Stimulated activated CD4-positive, alpha-beta T cell treated with anti-CD3 and anti-CD28 coated beads, Interleukin-1b, Interleukin-23, amount 100 ng/mL, for 24 hours (primary cell): ENCODE measurements around the gene PAK4.

Source experiments
- DNase-seq, 4 experiments: peaks; one replicate each; pipeline ENCODE4 v3.0.0-alpha.2; 2020; ENCODE audit warnings: low read depth in 4 of 4, low spot score in 1 of 4

Gene PAK4

GRCh38 chr19:39162441-39163043 lies 37.0 kb downstream of the PAK4 start:
- DNase-seq, result no peak

DNA sequence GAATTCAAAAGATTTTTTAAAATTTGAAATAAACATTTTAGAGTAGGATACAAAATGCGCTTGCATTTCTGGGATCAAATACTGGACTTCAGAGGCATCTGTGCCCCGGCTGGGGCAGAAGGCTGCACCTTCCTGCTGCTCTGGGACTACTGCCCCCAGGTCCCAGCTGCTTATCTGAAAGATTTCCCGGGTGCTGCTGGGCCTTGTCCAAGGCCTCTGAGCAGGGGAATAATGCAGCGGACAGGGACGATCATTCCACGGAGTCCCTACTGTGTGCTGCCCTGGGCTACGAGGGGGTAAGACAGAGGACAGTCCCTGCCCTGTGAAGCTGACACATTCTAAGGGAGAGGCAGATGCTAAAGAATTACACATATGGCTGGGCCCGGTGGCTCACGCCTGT lies 38.0 kb downstream of the PAK4 start:
- no peak for DNase-seq

DNA sequence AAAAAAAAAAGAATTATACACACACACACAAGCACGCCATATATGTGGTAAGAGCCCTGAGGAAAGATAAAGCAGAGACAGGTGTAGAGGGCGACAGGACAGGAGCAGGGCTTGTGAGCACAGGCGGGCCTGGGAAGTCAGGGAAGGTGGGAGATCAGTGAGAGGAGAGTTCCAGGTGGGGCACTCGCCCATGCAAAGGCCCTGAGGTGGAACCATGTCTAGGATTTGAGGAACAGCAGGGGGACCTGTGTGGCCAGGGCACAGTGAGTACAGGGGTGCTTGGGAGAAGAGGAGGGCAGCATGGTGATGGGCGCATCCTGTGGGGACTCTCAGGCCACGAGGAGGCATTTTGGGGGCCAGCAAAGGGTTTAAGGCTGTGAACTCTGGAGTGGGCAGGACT lies 38.7 kb downstream of the PAK4 start:
- DNase-seq, result no peak

DNA sequence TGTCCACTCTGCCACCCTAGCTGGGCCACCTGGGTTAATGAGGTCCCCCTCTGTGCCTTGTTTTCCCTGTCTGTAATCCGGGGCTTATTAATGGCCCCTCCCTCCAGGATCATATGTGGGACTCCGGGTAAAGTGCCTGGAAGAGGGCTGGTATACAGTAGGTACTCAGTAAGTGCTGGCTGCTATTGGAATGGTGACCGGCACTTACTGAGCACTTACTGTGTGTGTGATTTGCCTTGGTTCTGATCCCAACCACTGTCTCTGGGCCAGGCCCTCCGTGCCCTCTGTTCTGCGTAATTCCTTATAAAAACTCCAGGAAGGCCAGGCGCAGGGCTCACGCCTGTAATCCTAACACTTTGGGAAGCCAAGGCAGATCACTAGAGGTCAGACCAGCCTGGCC lies 40.3 kb downstream of the PAK4 start:
- DNase-seq, result no peak

GRCh38 chr19:39166571-39167391 lies 41.2 kb downstream of the PAK4 start:
- no peak for DNase-seq

GRCh38 chr19:39167461-39168257 lies 42.1 kb downstream of the PAK4 start:
- no peak for DNase-seq

- DNase-seq, result no peak
Measured at GRCh38 chr19:39168258-39169142, 42.9 kb downstream of the PAK4 start.

DNA sequence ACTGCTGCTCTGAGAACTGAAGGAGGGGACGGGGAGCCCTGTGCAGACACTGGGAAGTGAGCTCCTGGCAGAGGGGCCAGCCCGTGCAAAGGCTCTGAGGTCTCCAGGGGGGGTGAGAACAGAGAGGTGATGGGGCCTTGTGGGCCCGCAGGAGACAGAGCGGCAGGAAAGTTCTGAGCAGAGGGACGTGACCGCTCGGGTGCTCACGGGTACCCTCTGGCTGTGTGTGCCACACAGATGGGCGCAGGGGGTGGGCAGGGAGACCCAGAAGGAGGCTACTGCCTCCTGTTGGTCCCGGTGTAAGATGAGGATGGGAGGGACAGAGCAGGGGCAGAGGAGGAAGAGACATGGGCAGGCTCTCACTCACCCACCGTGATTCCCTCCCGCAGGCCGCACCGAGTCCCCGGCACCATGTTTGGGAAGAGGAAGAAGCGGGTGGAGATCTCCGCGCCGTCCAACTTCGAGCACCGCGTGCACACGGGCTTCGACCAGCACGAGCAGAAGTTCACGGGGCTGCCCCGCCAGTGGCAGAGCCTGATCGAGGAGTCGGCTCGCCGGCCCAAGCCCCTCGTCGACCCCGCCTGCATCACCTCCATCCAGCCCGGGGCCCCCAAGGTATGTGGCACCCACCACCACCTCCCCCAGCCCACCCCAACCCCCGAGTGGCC lies 43.7 kb downstream of the PAK4 start:
- DNase-seq, result no peak

DNA sequence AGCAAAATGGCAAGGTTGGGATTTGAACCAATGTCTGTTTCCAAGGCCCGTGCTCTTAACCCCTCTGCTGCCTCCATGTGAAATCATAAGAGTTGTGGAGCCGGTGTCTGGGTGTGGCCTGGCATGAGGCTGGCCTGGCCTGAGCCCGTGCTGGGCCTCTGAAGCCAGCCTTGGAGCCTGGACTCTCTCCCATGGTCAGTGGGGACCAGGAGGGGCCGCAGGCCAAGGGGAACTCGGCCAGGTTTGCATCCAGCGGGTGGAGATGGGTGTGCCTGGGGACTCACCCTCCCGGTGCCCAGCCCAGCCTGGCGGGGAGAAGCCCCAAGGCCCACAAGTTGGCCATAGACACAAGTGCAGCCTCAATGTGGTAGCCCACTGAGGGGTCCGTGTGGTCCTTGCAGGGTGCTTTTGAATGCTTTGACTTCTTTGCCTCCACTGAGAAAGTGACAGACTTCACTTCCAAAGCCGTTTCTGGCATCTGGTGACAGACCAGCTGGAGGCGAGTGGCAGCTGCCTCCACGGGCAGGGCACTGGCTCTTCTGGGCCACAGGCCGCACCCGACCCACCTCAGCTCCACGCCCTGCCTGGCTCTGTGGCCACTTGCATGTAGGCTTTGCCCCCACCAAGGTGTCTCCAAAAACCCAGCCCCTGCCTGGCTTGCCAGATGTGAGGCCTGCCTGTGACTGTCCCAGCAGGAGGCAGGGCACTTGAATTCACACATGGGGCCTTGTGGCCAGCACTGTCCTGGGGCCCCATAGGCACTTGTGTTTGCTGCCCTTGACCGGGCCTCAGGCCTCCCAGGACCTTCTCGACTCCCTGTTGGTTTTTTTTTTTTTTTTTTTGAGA lies 45.0 kb downstream of the PAK4 start:
- no peak for DNase-seq

DNA sequence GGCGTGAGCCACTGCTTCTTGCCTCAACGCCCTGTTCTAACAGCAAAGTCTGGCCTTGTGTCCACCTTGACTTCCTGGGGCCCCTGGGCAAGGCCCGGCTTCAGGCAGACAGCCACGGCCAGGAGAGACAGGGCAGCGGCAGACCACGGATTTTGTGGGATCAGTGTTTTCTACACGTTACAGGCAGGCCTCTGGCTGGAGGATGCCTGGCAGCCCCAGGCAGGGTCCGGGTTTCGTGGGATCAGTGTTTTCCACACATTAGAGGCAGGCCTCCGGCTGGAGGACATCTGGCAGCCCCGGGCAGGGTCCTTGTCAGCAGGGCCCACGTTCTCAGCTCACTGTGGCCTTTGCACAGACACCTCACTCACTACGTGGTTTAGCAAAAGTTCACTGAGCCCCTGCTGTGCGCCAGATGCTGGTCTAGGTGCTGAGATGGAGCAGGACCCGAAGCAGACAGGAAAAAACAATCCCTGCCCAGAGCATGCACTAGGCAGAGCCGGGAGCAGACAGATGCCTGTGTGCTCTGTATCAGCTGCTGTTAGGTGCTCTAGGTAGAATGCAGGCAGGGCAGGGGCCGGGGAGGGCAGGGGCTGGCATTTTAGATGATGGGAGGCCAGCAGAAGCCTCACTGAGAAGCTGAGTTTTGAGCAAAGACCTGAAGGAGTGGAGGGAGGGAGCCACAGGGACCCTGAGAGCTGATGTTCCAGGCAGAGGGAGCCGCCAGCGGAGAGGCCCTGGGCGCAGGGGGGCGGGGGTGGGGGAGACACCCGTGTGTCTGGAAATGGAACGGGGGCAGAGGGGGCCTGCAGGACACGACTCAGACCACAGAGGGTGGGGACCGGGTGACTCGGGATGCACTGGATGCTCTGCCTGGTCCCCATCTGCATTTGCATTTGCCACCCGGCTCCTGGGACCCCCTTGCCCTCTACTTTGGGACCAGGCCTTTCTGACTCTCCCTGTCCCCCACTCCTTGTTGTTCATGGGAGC lies 46.2 kb downstream of the PAK4 start:
- DNase-seq, result no peak

GRCh38 chr19:39172700-39173501 lies 47.3 kb downstream of the PAK4 start:
- DNase-seq, result no peak

DNA sequence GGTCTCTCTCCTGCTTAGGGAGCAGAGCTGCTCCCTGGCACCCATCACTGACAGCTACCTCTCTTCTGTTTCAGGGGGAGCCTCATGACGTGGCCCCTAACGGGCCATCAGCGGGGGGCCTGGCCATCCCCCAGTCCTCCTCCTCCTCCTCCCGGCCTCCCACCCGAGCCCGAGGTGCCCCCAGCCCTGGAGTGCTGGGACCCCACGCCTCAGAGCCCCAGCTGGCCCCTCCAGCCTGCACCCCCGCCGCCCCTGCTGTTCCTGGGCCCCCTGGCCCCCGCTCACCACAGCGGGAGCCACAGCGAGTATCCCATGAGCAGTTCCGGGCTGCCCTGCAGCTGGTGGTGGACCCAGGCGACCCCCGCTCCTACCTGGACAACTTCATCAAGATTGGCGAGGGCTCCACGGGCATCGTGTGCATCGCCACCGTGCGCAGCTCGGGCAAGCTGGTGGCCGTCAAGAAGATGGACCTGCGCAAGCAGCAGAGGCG lies 48.0 kb downstream of the PAK4 start:
- no peak for DNase-seq

GRCh38 chr19:39174142-39174541 lies 48.6 kb downstream of the PAK4 start:
- no peak for DNase-seq

GRCh38 chr19:39174558-39175544 lies 49.3 kb downstream of the PAK4 start:
- DNase-seq, result no peak

DNA sequence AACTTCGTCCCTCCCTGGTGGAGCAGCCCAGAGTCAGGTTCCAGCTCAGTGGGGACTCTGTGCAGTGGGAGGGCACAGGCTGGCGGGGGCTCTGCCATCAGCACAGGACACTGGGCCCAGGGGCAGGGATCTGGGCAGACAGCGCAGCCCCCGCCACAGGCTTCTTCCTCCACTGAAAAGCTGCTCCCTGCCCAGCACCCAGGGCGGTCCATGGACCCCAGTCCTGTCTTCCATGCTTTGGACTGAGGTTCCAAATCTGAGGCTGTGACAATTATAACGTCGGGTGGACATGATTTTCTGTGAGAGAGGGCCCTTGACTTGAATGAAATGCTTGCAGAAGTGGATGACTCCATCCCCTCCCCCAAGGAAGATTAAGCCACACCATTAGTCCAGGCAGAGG lies 50.0 kb downstream of the PAK4 start:
- no peak for DNase-seq

DNA sequence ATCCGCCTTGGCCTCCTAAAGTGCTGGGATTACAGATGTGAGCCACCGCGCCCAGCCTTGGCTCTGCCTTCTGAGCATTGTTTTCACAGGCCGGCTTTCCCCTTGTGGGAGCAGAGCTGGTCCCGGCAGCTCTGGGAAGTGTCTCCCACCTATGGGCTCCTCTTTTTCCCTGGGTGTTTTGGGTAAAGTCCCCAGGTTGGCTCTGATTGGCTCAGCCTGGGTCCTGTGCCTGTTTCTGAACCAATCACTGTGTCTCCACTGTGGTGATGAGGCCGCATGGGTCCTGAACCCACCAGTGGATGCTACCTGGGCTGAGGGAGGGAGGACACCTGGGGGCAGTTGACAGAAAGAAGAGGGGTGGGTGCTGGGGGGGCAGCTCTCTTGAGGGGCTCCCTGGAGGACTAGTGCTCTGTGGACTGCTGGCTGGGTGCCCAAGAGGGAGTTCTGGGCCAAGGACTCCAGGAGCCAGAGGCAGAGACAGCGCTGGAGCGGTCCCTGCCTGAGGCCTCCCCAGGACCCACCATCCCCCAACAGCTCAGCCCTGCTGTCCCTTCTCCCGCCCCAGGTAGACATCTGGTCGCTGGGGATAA lies 51.6 kb downstream of the PAK4 start:
- no peak for DNase-seq
